HG02642 (cell line): Measurements from ENCODE around the gene DCAF6.

ENCODE experiments used
- ATAC-seq: cut with Tn5 transposase; IDR thresholded peaks from one replicate; pipeline ENCODE4 v1.9.1; 2021; ENCODE audit warnings: mild to moderate bottlenecking; ENCODE audit not compliant: unreplicated experiment, poor library complexity

Gene DCAF6

GRCh38 chr1:168097921-168098528, 161.5 kb downstream of the DCAF6 start:
- no peak for ATAC-seq

GRCh38 chr1:168098534-168099320, 162.2 kb downstream of the DCAF6 start:
- ATAC-seq = no peak

- no peak for ATAC-seq
These were observed 162.9 kb downstream of the DCAF6 start for GRCh38 chr1:168099337-168099801.

- no peak for ATAC-seq
These were observed 164.0 kb downstream of the DCAF6 start for GRCh38 chr1:168100315-168101002.

GRCh38 chr1:168101336-168101735, 164.9 kb downstream of the DCAF6 start:
- ATAC-seq = no peak

- ATAC-seq = no peak
These were observed 166.0 kb downstream of the DCAF6 start for GRCh38 chr1:168102487-168102886.

- ATAC-seq = no peak
These were observed 168.1 kb downstream of the DCAF6 start for GRCh38 chr1:168104535-168104934.

GRCh38 chr1:168105846-168106245, 169.4 kb downstream of the DCAF6 start:
- no peak for ATAC-seq

GRCh38 chr1:168106274-168106673, 169.8 kb downstream of the DCAF6 start:
- ATAC-seq = no peak

- no peak for ATAC-seq
These were observed 174.5 kb downstream of the DCAF6 start for GRCh38 chr1:168110896-168111545.

GRCh38 chr1:168112673-168113305, 176.3 kb downstream of the DCAF6 start:
- no peak for ATAC-seq

- ATAC-seq = no peak
These were observed 178.4 kb downstream of the DCAF6 start for GRCh38 chr1:168114845-168115244.

GRCh38 chr1:168116327-168116799, 179.9 kb downstream of the DCAF6 start:
- no peak for ATAC-seq

GRCh38 chr1:168119750-168120149, 183.3 kb downstream of the DCAF6 start:
- ATAC-seq = no peak

- no peak for ATAC-seq
These were observed 185.0 kb downstream of the DCAF6 start for GRCh38 chr1:168121401-168122011.

GRCh38 chr1:168125051-168125450, 188.6 kb downstream of the DCAF6 start:
- no peak for ATAC-seq
